22Rv1 (cell line): ENCODE measurements around the gene PPIL6.
A peak's percentile ranks its signal among the peaks of the same experiment; 100 is the strongest.

Experiments
- CTCF ChIP-seq: fragments of 450-650 bp; IDR thresholded peaks from 2 replicates; pipeline ENCODE4 v1.5.1; 2017; ENCODE audit warnings: mild to moderate bottlenecking
- ZFX ChIP-seq: fragments of 450-650 bp; IDR thresholded peaks from 2 replicates; pipeline ENCODE4 v1.6.1; 2017; ENCODE audit warnings: antibody characterized with exemption, borderline replicate concordance

- TF ChIP-seq CTCF (peak; percentile 59), ZFX (no peak)
Measured at GRCh38 chr6:109383438-109383940, 56.9 kb downstream of the PPIL6 start.
